Uterus (tissue), 4 donors: ENCODE results near the gene INPP5J. TPM values are rescaled to one million over a fixed set of nuclear protein-coding genes. Genes with fewer than 3 reads are reported as not detected.

Experiments
- DNase-seq, 2 donors: peaks; one replicate each; pipeline ENCODE4 v3.0.0-alpha.2; 2019 to 2020
- H3K27ac ChIP-seq, 2 donors: fragments of 200-600 bp; sonication (generic); 1 replicate in 1 of 2; 2 replicates in 1 of 2; pipeline ENCODE4 v1.5.1; 2016 to 2018
- H3K27me3 ChIP-seq, 2 donors: fragments of 200-600 bp; sonication (generic); one replicate each; pipeline ENCODE4 v1.5.1; 2018 to 2019; ENCODE audit warnings: control low read depth in 1 of 2
- H3K36me3 ChIP-seq, 2 donors: fragments of 200-600 bp; sonication (generic); one replicate each; pipeline ENCODE4 v1.5.1; 2019; ENCODE audit warnings: control low read depth in 1 of 2
- H3K4me1 ChIP-seq, 2 donors: fragments of 200-600 bp; sonication (generic); one replicate each; pipeline ENCODE4 v1.5.1; 2018 to 2019; ENCODE audit warnings: control low read depth in 1 of 2
- H3K4me3 ChIP-seq, 2 donors: fragments of 200-600 bp; sonication (generic); 1 replicate in 1 of 2; 2 replicates in 1 of 2; pipeline ENCODE4 v1.5.1; 2018 to 2019; ENCODE audit warnings: mild to moderate bottlenecking in 1 of 2
- H3K9me3 ChIP-seq, 2 donors: fragments of 200-600 bp; sonication (generic); one replicate each; pipeline ENCODE4 v1.5.1; 2019; ENCODE audit warnings: control low read depth in 1 of 2
- CTCF ChIP-seq, 4 experiments: fragments of 200-600 bp in 2 of 4; fragments of 450-650 bp in 2 of 4; sonication (generic) in 2 of 4; IDR thresholded peaks; one replicate each; pipeline ENCODE4 v1.5.1; 2016 to 2019; ENCODE audit warnings: antibody characterized with exemption in 4 of 4, mild to moderate bottlenecking in 2 of 4, moderate library complexity in 1 of 4
- POLR2A ChIP-seq, 2 donors: fragments of 450-650 bp; IDR thresholded peaks; one replicate each; pipeline ENCODE4 v1.6.1; 2016; ENCODE audit warnings: antibody characterized with exemption in 2 of 2, mild to moderate bottlenecking in 1 of 2, moderate library complexity in 1 of 2
- intact Hi-C: fragments of 100-400 bp; cut with DNase I; formaldehyde crosslinking; loops from one replicate; pipeline ENCODE4 v1.15.1; 2023; ENCODE audit warnings: low total_unique reads
- total RNA-seq, 4 donors: library from RNA; depleted of rRNA in 3 of 4; stranded (reverse); fragments of >200 nt in 3 of 4; gene quantifications; one replicate each; pipeline versions ENCODE4 v1.1.0 to v1.2.4, GENCODE V29; 2014 to 2023
- donor health status: DM: yes; HTN: yes; CAD: no.

Gene INPP5J
- total RNA-seq, 4 donors from 2014 or later: 0.59 to 7.9 (median 3.0) TPM

GRCh38 chr22:31124290-31124689 lies 1.5 kb downstream of the INPP5J start:
- DNase-seq: no peak
- H3K4me3 ChIP-seq: no peak overlapping the region
- H3K9me3 ChIP-seq: no peaks in the 10 kb centered on the region
- no peaks in the 10 kb centered on the region for H3K36me3 ChIP-seq
- TF ChIP-seq POLR2A (IDR thresholded peaks at IDR 0.05) (no peak), CTCF (IDR thresholded peaks at IDR 0.05) (no peak)
- intact Hi-C loops: no loop called here
- H3K27me3 ChIP-seq: no peaks in the 10 kb centered on the region
- H3K27ac ChIP-seq: no peak overlapping the region
- H3K4me1 ChIP-seq: peaks cover 0 to 6% of the 10 kb centered on the region in 2 donors

GRCh38 chr22:31124811-31125465 lies 2.2 kb downstream of the INPP5J start:
- Histone ChIP-seq H3K9me3 (no peaks in the 10 kb centered on the region), H3K4me3 (no peak overlapping the region), H3K36me3 (no peaks in the 10 kb centered on the region), H3K4me1 (peaks cover 0 to 6% of the 10 kb centered on the region in 2 donors), H3K27me3 (no peaks in the 10 kb centered on the region), H3K27ac (no peak overlapping the region)
- DNase-seq: no peak
- TF ChIP-seq POLR2A (IDR thresholded peaks at IDR 0.05) (no peak), CTCF (IDR thresholded peaks at IDR 0.05) (no peak)
- intact Hi-C loops: no loop called here

GRCh38 chr22:31125521-31126117 lies 2.9 kb downstream of the INPP5J start:
- no peak for DNase-seq
- H3K27ac ChIP-seq: no peak overlapping the region
- H3K4me3 ChIP-seq: no peak overlapping the region
- H3K4me1 ChIP-seq: peaks cover 0 to 6% of the 10 kb centered on the region in 2 donors
- H3K27me3 ChIP-seq: no peaks in the 10 kb centered on the region
- TF ChIP-seq CTCF (IDR thresholded peaks at IDR 0.05): no peak
- no peak for TF ChIP-seq POLR2A (IDR thresholded peaks at IDR 0.05)
- intact Hi-C loops: no loop called here
- H3K36me3 ChIP-seq: no peaks in the 10 kb centered on the region
- H3K9me3 ChIP-seq: no peaks in the 10 kb centered on the region

- intact Hi-C loops: no loop called here
- no peak for DNase-seq
Observed at GRCh38 chr22:31126128-31126868, 3.5 kb downstream of the INPP5J start.

More at GRCh38 chr22:31126128-31126868, 3.5 kb downstream of the INPP5J start:
- TF ChIP-seq POLR2A (IDR thresholded peaks at IDR 0.05) (no peak), CTCF (IDR thresholded peaks at IDR 0.05) (no peak)
- Histone ChIP-seq H3K4me1 (peaks cover 0 to 6% of the 10 kb centered on the region in 2 donors), H3K36me3 (no peaks in the 10 kb centered on the region), H3K9me3 (no peaks in the 10 kb centered on the region), H3K27ac (no peak overlapping the region), H3K27me3 (no peaks in the 10 kb centered on the region), H3K4me3 (no peak overlapping the region)
